Panc1 (cell line): ENCODE data around the gene GPRC5A. TPM values are rescaled to one million over a fixed set of nuclear protein-coding genes. Genes with fewer than 3 reads are reported as not detected.

ENCODE experiments used
- ATAC-seq: fragments of 200-7000 bp; cut with Tn5 transposase; 2 replicates; pipeline ENCODE4 v1.9.1; 2020; ENCODE audit warnings: mild to moderate bottlenecking, moderate library complexity
- BruUV-seq: library from RNA; stranded (reverse); fragments of 400-500 nt; replicated peaks from 2 replicates; lab custom pipeline; 2021; lab: Mats Ljungman, UMichigan
- CTCF ChIA-PET: fragments of 300-600 bp; sonication (Branson Sonifier 250); formaldehyde crosslinking; loops from one replicate; lab custom pipeline; 2022; ENCODE audit warnings: antibody characterized with exemption; lab: Charles Lee
- POLR2A ChIA-PET: fragments of 300-600 bp; sonication (Branson Sonifier 250); formaldehyde crosslinking; loops from one replicate; lab custom pipeline; 2022; ENCODE audit warnings: antibody characterized with exemption; lab: Charles Lee
- DNase-seq: peaks from one replicate; pipeline ENCODE4 v3.0.0-alpha.2; 2010; ENCODE audit warnings: low read depth, low spot score
- H3K27ac ChIP-seq: 2 replicates; pipeline ENCODE4 v1.5.1; 2011; ENCODE audit warnings: mild to moderate bottlenecking, low read length, inconsistent platforms
- H3K27me3 ChIP-seq: fragments of 200-500 bp; sonication (Bioruptor generic); 2 replicates; pipeline ENCODE4 v1.6.0; 2014; ENCODE audit warnings: low read length, inconsistent platforms; ENCODE audit not compliant: control insufficient read depth, insufficient read depth
- H3K36me3 ChIP-seq: fragments of 200-500 bp; sonication (Bioruptor generic); 2 replicates; pipeline ENCODE4 v1.5.1; 2014; ENCODE audit warnings: inconsistent platforms, mild to moderate bottlenecking, low read length, moderate library complexity; ENCODE audit not compliant: control insufficient read depth, insufficient read depth
- H3K4me1 ChIP-seq: 2 replicates; pipeline ENCODE4 v1.5.1; 2011; ENCODE audit warnings: inconsistent platforms, mild to moderate bottlenecking, low read length, moderate library complexity; ENCODE audit not compliant: control insufficient read depth, insufficient read depth
- H3K4me3 ChIP-seq, 2 experiments: 2 replicates each; pipeline ENCODE4 v1.5.1; 2011 to 2012; ENCODE audit warnings: low read depth in 2 of 2, low read length in 2 of 2, mild to moderate bottlenecking in 2 of 2, inconsistent platforms in 1 of 2, moderate library complexity in 1 of 2
- H3K9me3 ChIP-seq: fragments of 200-500 bp; sonication (Bioruptor generic); 2 replicates; pipeline ENCODE4 v1.5.1; 2014; ENCODE audit warnings: low read depth, mild to moderate bottlenecking, inconsistent platforms, low read length, moderate library complexity; ENCODE audit not compliant: control insufficient read depth, insufficient read depth
- POLR2AphosphoS5 ChIP-seq: IDR thresholded peaks from 2 replicates; pipeline ENCODE4 v1.6.1; 2012; ENCODE audit warnings: mild to moderate bottlenecking, low read depth, low read length, moderate library complexity
- REST ChIP-seq, 2 experiments: IDR thresholded peaks; 2 replicates each; pipeline ENCODE4 v1.6.1; 2011 to 2012; ENCODE audit warnings: low read depth in 2 of 2, control low read depth in 1 of 2, low read length in 1 of 2, mild to moderate bottlenecking in 1 of 2, moderate library complexity in 1 of 2; ENCODE audit not compliant: insufficient read depth in 1 of 2
- SIN3A ChIP-seq: IDR thresholded peaks from 2 replicates; pipeline ENCODE4 v1.6.1; 2012; ENCODE audit warnings: low read depth, mild to moderate bottlenecking, low read length, moderate library complexity, borderline replicate concordance; ENCODE audit not compliant: insufficient read depth
- TCF7L2 ChIP-seq: IDR thresholded peaks from 2 replicates; pipeline ENCODE4 v1.6.1; 2011; ENCODE audit warnings: mild to moderate bottlenecking, low read depth, low read length, inconsistent platforms
- in situ Hi-C: cut with HindIII; loops from 2 replicates; pipeline ENCODE4 v1.10.0; 2016; ENCODE audit warnings: low sequenced_read_pairs, low pct_unique_long_range_greater_than_20kb
- intact Hi-C: fragments of 100-400 bp; cut with micrococcal nuclease; formaldehyde crosslinking; loops from one replicate; pipeline ENCODE4 v1.10.0; 2022; ENCODE audit not compliant: unreplicated experiment
- total RNA-seq: library from RNA; stranded (reverse); gene quantifications from one replicate; pipeline ENCODE4 v1.2.1, GENCODE V29; 2021; ENCODE audit not compliant: unreplicated experiment
- TF ChIP-seq, protein P1 (sequence below): fragments of 450-650 bp; IDR thresholded peaks from 2 replicates; pipeline ENCODE4 v1.5.1; 2017; ENCODE audit warnings: mild to moderate bottlenecking

GPRC5A gene
- total RNA-seq, 1 experiment from 2014 or later: 648 TPM

GRCh38 chr12:12889701-12890100, 1.7 kb upstream of the GPRC5A start:
- BruUV-seq: no TSS peak
- Histone ChIP-seq H3K9me3 (no peaks in the 10 kb centered on the region), H3K4me1 (peaks cover 45% of the 10 kb centered on the region), H3K4me3 (no peak overlapping the region), H3K36me3 (peaks cover 6% of the 10 kb centered on the region), H3K27ac (peak overlapping the region; percentile 96), H3K27me3 (no peaks in the 10 kb centered on the region)
- in situ Hi-C loops (no loop called here), intact Hi-C loops (loop anchor here (5.0 kb wide), 1 partner anchor 72 kb away; no protein-coding TSS in a partner anchor)
- ChIA-PET CTCF (no interaction called here), POLR2A (no interaction called here)
- ATAC-seq (no peak), DNase-seq (no peak)
- TF ChIP-seq TCF7L2 (no peak), REST (IDR thresholded peaks at IDR 0.05; ENCODE audit: insufficient read depth in 1 of 2, low read depth in 2 of 2, low read length in 1 of 2) (no peak), SIN3A (no peak), POLR2AphosphoS5 (no peak)
- TF ChIP-seq, protein P1, sequence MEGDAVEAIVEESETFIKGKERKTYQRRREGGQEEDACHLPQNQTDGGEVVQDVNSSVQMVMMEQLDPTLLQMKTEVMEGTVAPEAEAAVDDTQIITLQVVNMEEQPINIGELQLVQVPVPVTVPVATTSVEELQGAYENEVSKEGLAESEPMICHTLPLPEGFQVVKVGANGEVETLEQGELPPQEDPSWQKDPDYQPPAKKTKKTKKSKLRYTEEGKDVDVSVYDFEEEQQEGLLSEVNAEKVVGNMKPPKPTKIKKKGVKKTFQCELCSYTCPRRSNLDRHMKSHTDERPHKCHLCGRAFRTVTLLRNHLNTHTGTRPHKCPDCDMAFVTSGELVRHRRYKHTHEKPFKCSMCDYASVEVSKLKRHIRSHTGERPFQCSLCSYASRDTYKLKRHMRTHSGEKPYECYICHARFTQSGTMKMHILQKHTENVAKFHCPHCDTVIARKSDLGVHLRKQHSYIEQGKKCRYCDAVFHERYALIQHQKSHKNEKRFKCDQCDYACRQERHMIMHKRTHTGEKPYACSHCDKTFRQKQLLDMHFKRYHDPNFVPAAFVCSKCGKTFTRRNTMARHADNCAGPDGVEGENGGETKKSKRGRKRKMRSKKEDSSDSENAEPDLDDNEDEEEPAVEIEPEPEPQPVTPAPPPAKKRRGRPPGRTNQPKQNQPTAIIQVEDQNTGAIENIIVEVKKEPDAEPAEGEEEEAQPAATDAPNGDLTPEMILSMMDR: no peak

DNA sequence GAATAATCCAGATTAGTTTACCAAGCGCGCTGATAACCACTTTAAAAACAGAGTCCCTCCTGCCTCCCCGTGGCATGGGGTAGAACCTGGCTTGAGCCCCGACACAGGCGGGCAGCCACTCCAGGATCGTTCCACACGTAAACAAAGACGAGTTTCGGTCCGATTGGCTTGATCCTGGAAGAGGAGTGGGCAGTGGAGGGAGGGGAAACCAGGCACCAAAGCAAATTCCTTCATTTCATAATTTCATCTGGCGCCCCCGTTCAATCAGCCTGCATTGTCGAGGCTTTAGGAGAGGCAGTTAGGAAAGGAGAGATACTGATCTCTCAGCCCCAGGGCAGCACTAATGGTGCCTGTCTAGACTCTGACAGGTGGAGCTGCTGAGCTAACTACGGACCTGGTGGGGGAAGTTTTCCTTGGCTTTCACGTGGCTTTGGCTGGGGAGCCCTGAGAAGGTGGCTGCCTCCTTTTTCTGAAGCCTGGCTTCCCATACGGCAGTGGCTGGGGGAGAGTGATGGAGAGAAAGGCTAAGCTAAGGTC, 751 bp upstream of the GPRC5A start:
- ChIA-PET POLR2A (interaction anchor here (1.1 to 2.3 kb wide), 3 partner anchors 13 to 53 kb away, joined by 12 to 21 read pairs (median 18); no protein-coding TSS in a partner anchor), CTCF (interaction anchor here (0.6 to 1.6 kb wide), 2 partner anchors 12 to 78 kb away, joined by 4 to 5 read pairs; no protein-coding TSS in a partner anchor)
- peak; percentile 64 for ATAC-seq
- H3K27ac ChIP-seq: peak overlapping the region; percentile 96
- in situ Hi-C loops (no loop called here), intact Hi-C loops (loop anchor here (5.0 kb wide), 1 partner anchor 73 kb away; no protein-coding TSS in a partner anchor)
- TF ChIP-seq REST (IDR thresholded peaks at IDR 0.05; ENCODE audit: insufficient read depth in 1 of 2, low read depth in 2 of 2, low read length in 1 of 2): no peak
- TF ChIP-seq, protein P1: no peak; the same call in 1 of the 2 replicates
- TF ChIP-seq TCF7L2: no peak
- TF ChIP-seq POLR2AphosphoS5: no peak
- no peak for TF ChIP-seq SIN3A
- BruUV-seq: no TSS peak
- H3K4me1 ChIP-seq: peaks cover 38% of the 10 kb centered on the region
- DNase-seq: no peak
- H3K4me3 ChIP-seq: peak overlapping the region; percentile 61 to 86
- H3K36me3 ChIP-seq: peaks cover 6% of the 10 kb centered on the region
- H3K27me3 ChIP-seq: no peaks in the 10 kb centered on the region
- H3K9me3 ChIP-seq: no peaks in the 10 kb centered on the region
